NCI-H2227 (cell line): Measurements from ENCODE around the gene PHLPP1.

Source experiments
- DNase-seq: peaks from one replicate; lab custom pipeline; 2025; ENCODE audit not compliant: unreplicated experiment; lab: John Stamatoyannopoulos, UW

PHLPP1 gene

GRCh38 chr18:62999921-63000320, 284.6 kb downstream of the PHLPP1 start:
- DNase-seq = no peak

GRCh38 chr18:63000839-63001238, 285.5 kb downstream of the PHLPP1 start:
- no peak for DNase-seq

- no peak for DNase-seq
Measured at GRCh38 chr18:63001861-63002260, 286.5 kb downstream of the PHLPP1 start.

- no peak for DNase-seq
Measured at GRCh38 chr18:63002305-63002704, 287.0 kb downstream of the PHLPP1 start.

GRCh38 chr18:63002803-63003445, 287.6 kb downstream of the PHLPP1 start:
- no peak for DNase-seq

GRCh38 chr18:63003899-63004298, 288.6 kb downstream of the PHLPP1 start:
- no peak for DNase-seq

GRCh38 chr18:63004466-63005089, 289.2 kb downstream of the PHLPP1 start:
- DNase-seq = no peak

- no peak for DNase-seq
Measured at GRCh38 chr18:63005306-63005705, 290.0 kb downstream of the PHLPP1 start.

GRCh38 chr18:63007231-63007630, 291.9 kb downstream of the PHLPP1 start:
- DNase-seq = no peak

- DNase-seq = peak; percentile 79
Measured at GRCh38 chr18:63016270-63016669, 300.9 kb downstream of the PHLPP1 start.

- DNase-seq = no peak
Measured at GRCh38 chr18:63017076-63017475, 301.7 kb downstream of the PHLPP1 start.

- no peak for DNase-seq
Measured at GRCh38 chr18:63017977-63018376, 302.6 kb downstream of the PHLPP1 start.

- DNase-seq = no peak
Measured at GRCh38 chr18:63022429-63023022, 307.2 kb downstream of the PHLPP1 start.

- peak; percentile 50 for DNase-seq
Measured at GRCh38 chr18:63025251-63026090, 310.1 kb downstream of the PHLPP1 start.

GRCh38 chr18:63028380-63028779, 313.0 kb downstream of the PHLPP1 start:
- DNase-seq = no peak
